BE2C (cell line): ENCODE results near the gene FRMD1.

ENCODE experiments used
- DNase-seq: peaks from one replicate; pipeline ENCODE4 v3.0.0-alpha.2; 2020
- H3K27me3 ChIP-seq: fragments of 250-450 bp; sonication (Bioruptor Pico); 2 replicates; pipeline ENCODE4 v1.5.1; 2020; ENCODE audit warnings: mild to moderate bottlenecking
- H3K36me3 ChIP-seq: fragments of 250-450 bp; sonication (Bioruptor Pico); 2 replicates; pipeline ENCODE4 v1.5.1; 2020; ENCODE audit warnings: mild to moderate bottlenecking
- H3K4me1 ChIP-seq: fragments of 250-450 bp; sonication (Bioruptor Pico); 2 replicates; pipeline ENCODE4 v1.5.1; 2020
- H3K4me3 ChIP-seq: 2 replicates; pipeline ENCODE4 v1.5.1; 2011; ENCODE audit warnings: low read depth, low read length
- H3K9me3 ChIP-seq: fragments of 250-450 bp; sonication (Bioruptor Pico); 2 replicates; pipeline ENCODE4 v1.5.1; 2020
- TF ChIP-seq, protein P1 (sequence below): IDR thresholded peaks from 2 replicates; pipeline ENCODE4 v1.5.1; 2012; ENCODE audit warnings: mild to moderate bottlenecking, low read depth, low read length

FRMD1 gene

GRCh38 chr6:168042426-168043192, 36.4 kb downstream of the FRMD1 start:
- H3K4me3 ChIP-seq: no peak overlapping the region
- peaks cover 10% of the 10 kb centered on the region for H3K9me3 ChIP-seq
- no peak for DNase-seq

DNA sequence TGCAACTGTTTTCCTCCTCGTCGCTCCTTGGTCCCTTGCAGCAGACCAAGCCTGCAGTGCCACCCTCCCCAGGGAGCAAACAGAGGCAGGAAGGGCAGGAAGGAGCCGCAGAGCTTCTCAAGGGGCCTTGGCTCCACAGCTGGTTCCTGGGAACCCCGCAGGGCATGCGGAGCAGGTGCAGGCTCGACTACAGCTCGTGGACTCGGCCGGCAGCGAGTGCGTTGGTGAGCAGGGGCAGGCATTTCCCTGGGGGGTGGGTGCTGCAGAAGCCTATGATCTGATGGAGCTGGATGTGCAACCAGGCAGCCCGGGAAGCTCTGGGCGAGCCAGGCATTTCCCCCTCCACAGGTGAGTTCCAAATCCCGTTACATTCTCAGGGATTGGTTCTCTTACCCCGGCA, 37.1 kb downstream of the FRMD1 start:
- Histone ChIP-seq H3K4me1 (no peaks in the 10 kb centered on the region), H3K36me3 (no peaks in the 10 kb centered on the region), H3K4me3 (no peak overlapping the region), H3K27me3 (no peaks in the 10 kb centered on the region), H3K9me3 (peaks cover 10% of the 10 kb centered on the region)
- TF ChIP-seq, protein P1, sequence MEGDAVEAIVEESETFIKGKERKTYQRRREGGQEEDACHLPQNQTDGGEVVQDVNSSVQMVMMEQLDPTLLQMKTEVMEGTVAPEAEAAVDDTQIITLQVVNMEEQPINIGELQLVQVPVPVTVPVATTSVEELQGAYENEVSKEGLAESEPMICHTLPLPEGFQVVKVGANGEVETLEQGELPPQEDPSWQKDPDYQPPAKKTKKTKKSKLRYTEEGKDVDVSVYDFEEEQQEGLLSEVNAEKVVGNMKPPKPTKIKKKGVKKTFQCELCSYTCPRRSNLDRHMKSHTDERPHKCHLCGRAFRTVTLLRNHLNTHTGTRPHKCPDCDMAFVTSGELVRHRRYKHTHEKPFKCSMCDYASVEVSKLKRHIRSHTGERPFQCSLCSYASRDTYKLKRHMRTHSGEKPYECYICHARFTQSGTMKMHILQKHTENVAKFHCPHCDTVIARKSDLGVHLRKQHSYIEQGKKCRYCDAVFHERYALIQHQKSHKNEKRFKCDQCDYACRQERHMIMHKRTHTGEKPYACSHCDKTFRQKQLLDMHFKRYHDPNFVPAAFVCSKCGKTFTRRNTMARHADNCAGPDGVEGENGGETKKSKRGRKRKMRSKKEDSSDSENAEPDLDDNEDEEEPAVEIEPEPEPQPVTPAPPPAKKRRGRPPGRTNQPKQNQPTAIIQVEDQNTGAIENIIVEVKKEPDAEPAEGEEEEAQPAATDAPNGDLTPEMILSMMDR: no peak
- DNase-seq: no peak

More at GRCh38 chr6:168042426-168043192, 36.4 kb downstream of the FRMD1 start:
- Histone ChIP-seq H3K27me3 (no peaks in the 10 kb centered on the region), H3K4me1 (no peaks in the 10 kb centered on the region), H3K36me3 (no peaks in the 10 kb centered on the region)
- TF ChIP-seq, protein P1: no peak

DNA sequence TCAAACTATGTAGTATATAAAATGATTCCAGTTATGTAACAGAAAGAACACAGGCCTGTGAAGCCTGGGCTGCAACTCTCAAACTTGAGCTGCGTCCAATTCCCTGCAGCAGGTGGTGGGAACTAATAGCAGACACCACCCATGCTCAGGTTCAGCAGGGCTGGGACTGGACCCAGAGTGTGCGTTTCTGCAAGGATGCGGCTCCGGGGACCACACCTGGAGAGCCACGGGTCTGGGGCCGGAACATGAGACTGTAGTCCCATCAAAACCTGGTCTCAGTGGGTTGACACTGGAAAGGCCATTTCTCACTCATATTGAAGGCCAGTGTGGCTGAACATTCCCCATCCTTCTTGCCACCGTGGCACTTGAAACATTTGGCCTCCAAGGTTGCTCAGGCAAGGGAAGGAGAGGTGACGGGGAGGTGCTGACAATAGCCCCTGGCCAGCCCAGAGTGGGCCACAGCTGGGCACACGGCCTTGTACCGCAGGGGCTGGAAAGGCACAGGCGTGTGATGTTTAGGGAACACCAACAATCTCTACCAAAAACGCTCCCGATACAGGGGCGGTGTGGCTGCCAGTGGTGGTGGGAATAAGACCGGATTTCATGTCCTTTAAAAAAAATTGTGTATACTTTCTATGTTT, 38.0 kb downstream of the FRMD1 start:
- Histone ChIP-seq H3K36me3 (no peaks in the 10 kb centered on the region), H3K4me3 (no peak overlapping the region), H3K27me3 (no peaks in the 10 kb centered on the region), H3K9me3 (peaks cover 10% of the 10 kb centered on the region), H3K4me1 (no peaks in the 10 kb centered on the region)
- DNase-seq: no peak
- TF ChIP-seq, protein P1: no peak

DNA sequence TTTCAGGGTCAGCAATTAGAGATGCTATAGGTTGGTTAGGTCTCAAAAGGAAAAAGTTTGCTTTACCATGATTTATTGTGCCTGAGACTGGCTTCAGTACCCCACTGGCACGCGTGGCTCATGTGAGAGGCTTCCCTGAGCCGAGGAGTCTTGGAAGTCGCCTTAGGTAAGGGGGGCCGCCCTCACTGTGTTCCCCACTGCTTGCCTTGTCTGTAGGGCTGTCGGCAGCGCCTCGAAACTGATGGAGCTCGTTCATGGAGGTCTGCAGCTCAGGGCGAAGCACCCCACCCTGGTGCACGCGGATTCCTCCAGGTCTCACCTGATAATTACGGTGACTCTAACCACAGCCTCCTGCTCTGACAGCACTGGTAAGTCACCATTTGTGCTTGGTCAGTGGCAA, 39.2 kb downstream of the FRMD1 start:
- DNase-seq: no peak
- H3K9me3 ChIP-seq: peaks cover 10% of the 10 kb centered on the region
- H3K4me1 ChIP-seq: no peaks in the 10 kb centered on the region
- no peaks in the 10 kb centered on the region for H3K27me3 ChIP-seq
- H3K4me3 ChIP-seq: no peak overlapping the region
- H3K36me3 ChIP-seq: no peaks in the 10 kb centered on the region
- TF ChIP-seq, protein P1: no peak

DNA sequence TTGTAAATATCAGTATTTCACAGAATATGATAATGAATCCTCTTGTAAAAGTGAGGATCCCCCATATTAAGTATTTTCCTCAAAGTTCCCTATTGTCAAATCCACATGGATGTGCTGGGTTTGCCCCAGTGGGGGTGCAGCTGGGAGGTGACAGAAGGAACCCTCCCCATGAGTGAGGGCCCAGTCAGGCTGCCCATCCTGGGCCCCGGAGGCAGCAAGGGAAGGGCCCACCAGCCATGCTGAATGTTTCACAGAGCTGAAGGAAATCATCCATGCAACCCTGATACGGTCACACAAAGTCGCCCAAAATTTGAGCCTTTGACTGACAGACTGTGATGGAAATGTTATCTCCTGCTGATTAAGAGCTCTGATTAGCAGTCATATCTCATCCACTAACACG, 39.7 kb downstream of the FRMD1 start:
- TF ChIP-seq, protein P1: no peak
- no peak for DNase-seq
- no peaks in the 10 kb centered on the region for H3K27me3 ChIP-seq
- H3K36me3 ChIP-seq: no peaks in the 10 kb centered on the region
- H3K4me3 ChIP-seq: no peak overlapping the region
- H3K9me3 ChIP-seq: peaks cover 10% of the 10 kb centered on the region
- H3K4me1 ChIP-seq: no peaks in the 10 kb centered on the region

DNA sequence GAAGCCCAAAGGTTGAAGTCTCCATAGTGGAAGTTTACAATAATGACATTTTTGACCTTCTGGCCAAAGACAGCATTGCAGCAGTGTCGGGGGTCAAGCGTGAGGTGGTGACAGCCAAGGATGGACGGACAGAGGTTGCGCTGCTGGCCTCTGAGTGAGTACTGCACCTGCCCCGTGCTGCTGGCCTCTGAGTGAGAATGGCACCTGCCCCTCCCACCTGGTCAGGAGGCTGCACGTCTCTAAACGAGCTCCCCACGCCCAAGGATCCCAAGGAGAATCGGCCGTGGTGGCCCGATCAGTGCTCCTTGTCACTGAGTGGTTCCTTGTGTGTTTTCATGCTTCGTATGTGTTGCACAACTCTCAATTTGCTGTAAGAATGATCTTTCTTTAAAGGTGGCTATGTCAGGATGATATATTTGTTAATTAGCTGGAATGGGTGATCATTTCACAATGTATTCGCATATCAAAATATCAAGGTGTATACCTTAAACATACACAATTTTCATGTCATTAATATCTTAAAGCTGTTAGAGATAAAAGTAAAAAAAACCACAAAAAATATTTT, 40.4 kb downstream of the FRMD1 start:
- peaks cover 10% of the 10 kb centered on the region for H3K9me3 ChIP-seq
- no peak for DNase-seq
- H3K27me3 ChIP-seq: no peaks in the 10 kb centered on the region
- no peaks in the 10 kb centered on the region for H3K36me3 ChIP-seq
- TF ChIP-seq, protein P1: no peak
- no peak overlapping the region for H3K4me3 ChIP-seq
- H3K4me1 ChIP-seq: no peaks in the 10 kb centered on the region
